Activated naive CD4-positive, alpha-beta T cell treated with anti-CD3 and anti-CD28 coated beads, Interleukin-2, amount 50 U/mL, for 72 hours (primary cell): ENCODE results near the gene SNURF. TPM values are rescaled to one million over a fixed set of nuclear protein-coding genes. Genes with fewer than 3 reads are reported as not detected.
"Not testable (repeated sequence)": the region's sequence is repeated elsewhere in the genome, so short reads cannot be mapped to it uniquely, and the experiment has no call there.

ENCODE experiments used
- ATAC-seq, 2 donors: fragments of 150-1000 bp; cut with Tn5 transposase; 2 replicates each; pipeline ENCODE4 v1.10.0; 2021; ENCODE audit warnings: mild to moderate bottlenecking in 2 of 2, moderate library complexity in 2 of 2
- DNase-seq, 2 donors: peaks; one replicate each; pipeline ENCODE4 v3.0.0; 2021 to 2022; ENCODE audit warnings: low spot score in 2 of 2
- H3K27ac Mint-ChIP-seq, 2 donors: one replicate each; pipeline ENCODE4 v1.8.0; 2022; ENCODE audit warnings: mild to moderate bottlenecking in 2 of 2, mixed read lengths in 2 of 2
- H3K36me3 Mint-ChIP-seq, 2 donors: one replicate each; pipeline ENCODE4 v1.8.0; 2022; ENCODE audit warnings: mixed read lengths in 2 of 2
- H3K9me3 Mint-ChIP-seq, 2 donors: one replicate each; pipeline ENCODE4 v1.8.0; 2022; ENCODE audit warnings: mixed read lengths in 2 of 2
- total RNA-seq, 2 donors: library from RNA; stranded (reverse); gene quantifications; one replicate each; pipeline ENCODE4 v1.2.3, GENCODE V29; 2022

The SNURF gene
- total RNA-seq, 2 donors from 2014 or later: 17.2 to 30.7 TPM

DNA sequence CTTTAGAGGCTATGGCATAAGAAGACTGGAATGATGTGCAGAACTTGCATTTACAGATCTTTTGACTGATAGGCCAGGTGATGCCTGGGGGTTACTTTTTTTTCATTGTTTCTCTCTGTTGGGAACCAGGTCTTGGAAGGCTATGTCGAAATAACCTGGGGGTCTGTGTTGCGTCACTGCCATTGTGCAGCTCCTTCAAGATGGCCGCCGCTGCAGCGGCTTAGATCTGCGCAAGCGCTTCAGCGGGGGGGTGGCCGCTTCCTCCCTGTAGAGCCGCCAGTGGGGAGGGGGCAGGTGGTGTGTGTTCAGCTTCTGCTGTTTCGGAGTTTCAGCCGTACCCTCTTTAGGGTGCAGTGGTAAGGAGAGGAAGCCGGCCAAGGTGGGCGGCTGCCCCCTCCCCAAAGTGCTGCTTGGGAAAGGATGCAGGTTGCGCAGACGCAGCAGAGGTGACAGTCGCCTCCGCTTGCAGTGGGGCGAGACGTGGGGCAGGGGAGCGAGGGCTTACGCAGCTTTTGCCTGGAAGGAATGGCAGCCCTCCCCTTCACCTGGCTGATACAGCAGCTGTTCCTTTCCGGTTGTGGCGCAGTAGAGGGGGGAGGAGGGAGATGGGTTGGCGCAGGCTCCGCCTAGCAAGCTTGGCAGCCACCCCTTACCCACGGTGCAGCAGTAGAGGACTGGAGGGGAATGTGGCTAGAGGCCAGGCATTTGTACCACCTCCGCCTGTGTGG, 1.5 kb downstream of the SNURF start:
- peak; percentile 74 to 86 for ATAC-seq
- Mint-ChIP-seq H3K27ac (peak overlapping the region; percentile 86 to 89), H3K9me3 (peaks cover 8 to 10% of the 10 kb centered on the region in 2 donors), H3K36me3 (peaks cover 22 to 36% of the 10 kb centered on the region in 2 donors)
- peak; percentile 55 to 77 for DNase-seq

DNA sequence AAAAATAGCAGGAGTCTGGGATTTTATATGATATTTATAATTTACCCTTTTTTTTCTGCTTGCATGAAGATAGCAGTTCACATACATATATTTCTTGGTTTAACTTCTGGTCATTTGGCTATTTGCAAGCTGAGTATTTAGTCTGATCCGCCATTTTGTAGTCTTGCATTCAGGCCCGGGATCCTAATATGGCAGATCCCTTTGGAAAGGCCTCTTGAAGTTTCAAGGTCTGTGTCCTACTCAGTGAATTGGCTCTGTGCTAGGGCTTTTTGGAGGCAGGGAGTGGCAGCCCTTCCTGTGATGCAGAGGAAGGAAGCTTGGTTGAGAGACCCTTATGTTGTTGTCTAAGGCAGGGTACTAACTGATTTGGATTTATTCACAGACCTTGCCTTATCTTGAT, 2.9 kb downstream of the SNURF start:
- H3K9me3 Mint-ChIP-seq: peaks cover 3 to 5% of the 10 kb centered on the region in 2 donors
- H3K36me3 Mint-ChIP-seq: peaks cover 22 to 38% of the 10 kb centered on the region in 2 donors
- DNase-seq: no peak
- H3K27ac Mint-ChIP-seq: no peak overlapping the region
- no peak for ATAC-seq

DNA sequence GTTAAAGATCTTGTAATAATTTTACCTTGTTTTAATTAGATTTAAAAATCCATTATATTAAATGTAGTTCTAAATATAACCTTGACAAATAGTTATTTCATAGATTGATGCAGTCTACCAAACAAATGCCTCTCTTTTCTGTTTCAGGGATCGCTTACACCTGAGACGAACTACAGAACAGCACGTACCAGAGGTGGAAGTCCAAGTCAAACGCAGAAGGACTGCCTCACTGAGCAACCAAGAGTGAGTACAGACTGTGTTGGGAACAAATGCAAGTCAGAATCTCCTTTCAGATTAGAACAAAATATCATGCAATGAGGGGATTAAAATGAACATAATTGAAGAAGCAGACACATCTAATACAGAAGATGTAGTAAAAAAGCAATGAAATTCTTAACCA, 7.2 kb downstream of the SNURF start:
- ATAC-seq (no peak), DNase-seq (no peak)
- Mint-ChIP-seq H3K27ac (no peak overlapping the region), H3K9me3 (peaks cover 11 to 18% of the 10 kb centered on the region in 2 donors), H3K36me3 (peaks cover 43 to 65% of the 10 kb centered on the region in 2 donors)

DNA sequence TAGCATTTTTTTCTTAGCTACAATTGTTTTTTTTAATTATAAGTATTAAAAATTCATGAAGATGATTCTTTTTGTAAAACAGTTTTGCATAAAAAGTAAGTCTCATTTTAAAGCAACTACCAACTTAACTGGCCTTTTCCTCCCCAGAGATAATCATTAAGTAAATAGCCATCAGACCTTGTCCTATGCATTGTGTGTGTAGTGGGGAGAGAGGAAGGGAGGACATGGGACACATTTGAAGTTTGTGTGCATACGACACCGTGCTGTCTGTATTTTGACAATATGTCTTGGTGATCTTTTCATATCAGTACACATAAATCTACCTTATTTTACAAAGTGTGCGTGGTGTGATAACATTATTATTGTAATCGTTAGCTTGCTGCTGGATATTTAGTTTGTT, 8.1 kb downstream of the SNURF start:
- ATAC-seq: no peak
- H3K27ac Mint-ChIP-seq: no peak overlapping the region
- H3K36me3 Mint-ChIP-seq: peaks cover 44 to 68% of the 10 kb centered on the region in 2 donors
- H3K9me3 Mint-ChIP-seq: peaks cover 11 to 20% of the 10 kb centered on the region in 2 donors
- no peak for DNase-seq

DNA sequence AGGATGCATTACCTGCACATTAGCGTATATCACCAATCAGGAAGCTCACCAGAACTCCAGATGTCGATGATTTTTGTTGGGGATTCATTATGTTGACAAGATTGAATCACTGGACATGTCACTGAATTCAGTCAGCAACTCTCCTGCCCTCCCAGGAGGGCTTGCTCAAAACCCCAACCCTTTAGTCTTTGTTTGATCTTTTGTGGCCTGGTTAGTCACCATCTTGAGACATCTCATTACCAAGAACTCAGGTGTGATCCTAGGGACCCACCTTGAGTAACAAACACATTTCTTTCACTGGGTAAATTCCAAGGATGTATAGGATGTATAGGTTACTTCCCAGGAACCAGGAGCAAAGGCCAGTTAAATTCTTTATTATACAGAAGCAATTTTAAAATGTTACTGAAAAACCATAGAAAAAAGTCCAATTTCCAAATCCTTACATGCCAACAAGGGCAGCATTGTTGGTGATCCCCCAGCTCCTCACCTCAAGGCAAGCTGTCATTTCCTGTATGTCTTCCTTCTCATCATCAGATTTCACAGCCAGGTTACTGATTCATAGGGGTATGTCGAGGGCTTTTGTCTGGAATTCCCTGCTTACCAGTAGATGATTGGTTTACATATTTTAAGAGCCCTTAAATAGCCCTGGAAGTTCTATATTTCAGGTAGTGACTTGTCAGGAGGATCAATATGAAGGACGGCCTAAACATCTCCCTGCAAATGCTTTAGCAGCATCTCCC, 11.7 kb downstream of the SNURF start:
- Mint-ChIP-seq H3K27ac (no peak overlapping the region), H3K9me3 (peaks cover 11 to 15% of the 10 kb centered on the region in 2 donors), H3K36me3 (peaks cover 37 to 72% of the 10 kb centered on the region in 2 donors)
- ATAC-seq: peak; percentile 89 to 95
- no peak for DNase-seq

DNA sequence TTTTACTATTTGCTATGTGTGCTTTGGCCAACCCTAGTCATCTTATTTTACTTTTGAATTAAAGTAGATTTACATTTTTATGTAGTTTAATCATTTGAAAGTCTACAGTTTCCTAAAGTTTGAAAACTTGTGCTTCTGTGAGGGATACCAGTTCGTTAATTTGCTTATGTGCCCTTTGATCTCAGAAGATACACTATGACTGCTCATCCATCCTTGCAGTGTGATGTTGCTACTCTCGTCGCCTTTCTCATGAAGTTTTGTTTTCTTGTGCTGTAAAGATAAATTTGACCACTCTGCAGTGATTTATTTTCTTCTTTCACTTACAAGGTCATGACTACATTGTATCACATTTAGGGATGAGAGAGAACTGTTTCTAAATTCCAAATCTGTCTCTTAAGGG, 16.3 kb downstream of the SNURF start:
- H3K36me3 Mint-ChIP-seq: peaks cover 45 to 78% of the 10 kb centered on the region in 2 donors
- no peak for ATAC-seq
- no peak for DNase-seq
- no peak overlapping the region for H3K27ac Mint-ChIP-seq
- peaks cover 24 to 33% of the 10 kb centered on the region in 2 donors for H3K9me3 Mint-ChIP-seq

DNA sequence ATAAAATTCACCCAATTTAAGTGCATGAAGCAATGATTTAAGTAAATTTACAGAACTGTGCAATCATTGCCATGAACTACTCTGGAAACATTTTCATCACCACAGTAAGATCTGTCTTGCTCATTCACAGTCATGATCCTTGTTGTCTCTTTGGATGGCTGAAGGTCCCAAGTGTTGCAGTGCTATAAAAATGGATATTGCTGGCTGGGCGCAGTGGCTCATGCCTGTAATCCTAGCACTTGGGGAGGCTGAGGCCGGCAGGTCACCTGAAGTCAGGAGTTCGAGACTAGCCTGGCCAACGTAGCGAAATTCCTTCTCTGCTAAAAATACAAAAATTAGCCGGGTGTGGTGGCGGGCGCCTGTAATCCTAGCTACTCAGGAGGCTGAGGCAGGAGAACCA, 17.0 kb downstream of the SNURF start:
- ATAC-seq (no peak), DNase-seq (no peak)
- H3K36me3 Mint-ChIP-seq: peaks cover 45 to 78% of the 10 kb centered on the region in 2 donors
- H3K9me3 Mint-ChIP-seq: peaks cover 31 to 37% of the 10 kb centered on the region in 2 donors
- no peak overlapping the region for H3K27ac Mint-ChIP-seq

DNA sequence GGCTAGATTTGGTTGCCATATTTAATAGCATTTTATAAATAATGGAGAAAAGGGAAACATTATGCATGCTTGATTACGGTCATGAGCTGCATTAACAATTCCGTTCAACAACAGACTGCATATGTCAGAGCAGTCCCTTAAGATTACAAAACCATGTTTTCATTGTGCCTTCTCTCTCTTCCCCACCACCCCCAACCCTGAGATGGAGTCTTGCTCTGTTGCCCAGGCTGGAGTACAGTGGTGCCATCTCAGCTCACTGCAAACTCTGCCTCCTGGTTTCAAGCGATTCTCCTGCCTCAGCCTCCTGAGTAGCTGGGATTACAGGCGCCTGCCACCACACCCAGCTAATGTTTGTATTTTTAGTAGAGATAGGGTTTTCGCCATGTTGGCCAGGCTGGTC, 17.9 kb downstream of the SNURF start:
- not testable (repeated sequence) for H3K27ac Mint-ChIP-seq, DNase-seq, ATAC-seq
- peaks cover 36 to 37% of the 10 kb centered on the region in 2 donors for H3K9me3 Mint-ChIP-seq
- H3K36me3 Mint-ChIP-seq: peaks cover 49 to 79% of the 10 kb centered on the region in 2 donors

DNA sequence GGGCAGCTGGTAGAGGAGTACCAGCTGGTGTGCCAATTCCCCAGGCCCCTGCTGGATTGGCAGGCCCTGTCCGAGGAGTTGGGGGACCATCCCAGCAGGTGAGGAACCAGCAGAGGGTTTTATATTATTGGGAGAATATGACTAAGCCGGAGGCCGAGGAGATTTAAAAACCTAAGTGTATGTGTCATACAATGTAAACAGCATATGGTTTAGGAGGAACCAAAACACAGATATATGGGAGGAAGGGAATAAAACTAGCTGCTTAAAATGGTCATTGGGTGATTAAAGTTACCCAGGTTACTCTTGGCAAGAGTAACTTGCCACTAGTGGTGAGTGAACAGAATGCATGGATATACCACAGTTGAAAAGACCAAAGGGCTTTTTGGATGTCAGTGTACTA, 22.1 kb downstream of the SNURF start:
- Mint-ChIP-seq H3K36me3 (peaks cover 82 to 85% of the 10 kb centered on the region in 2 donors), H3K27ac (no peak overlapping the region), H3K9me3 (peaks cover 49 to 54% of the 10 kb centered on the region in 2 donors)
- ATAC-seq: no peak
- no peak for DNase-seq

DNA sequence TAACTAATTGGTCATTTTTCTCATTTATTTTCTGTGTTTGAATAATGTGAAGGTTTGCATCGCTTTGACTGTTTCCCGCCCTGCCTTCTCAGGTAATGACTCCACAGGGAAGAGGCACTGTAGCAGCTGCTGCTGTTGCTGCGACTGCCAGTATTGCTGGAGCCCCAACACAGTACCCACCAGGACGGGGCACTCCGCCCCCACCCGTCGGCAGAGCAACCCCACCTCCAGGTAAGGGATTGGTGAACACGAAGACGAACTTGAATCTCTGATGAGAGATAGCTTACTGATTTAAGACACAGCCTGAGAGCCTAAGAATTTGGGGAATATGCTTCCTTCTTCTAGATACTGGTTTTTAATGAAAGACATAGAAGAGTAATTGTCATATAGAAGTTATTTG, 22.9 kb downstream of the SNURF start:
- Mint-ChIP-seq H3K27ac (peak overlapping the region in 1 of 2 donors; percentile 5), H3K36me3 (peaks cover 88 to 89% of the 10 kb centered on the region in 2 donors), H3K9me3 (peaks cover 53 to 54% of the 10 kb centered on the region in 2 donors)
- no peak for DNase-seq
- no peak for ATAC-seq

DNA sequence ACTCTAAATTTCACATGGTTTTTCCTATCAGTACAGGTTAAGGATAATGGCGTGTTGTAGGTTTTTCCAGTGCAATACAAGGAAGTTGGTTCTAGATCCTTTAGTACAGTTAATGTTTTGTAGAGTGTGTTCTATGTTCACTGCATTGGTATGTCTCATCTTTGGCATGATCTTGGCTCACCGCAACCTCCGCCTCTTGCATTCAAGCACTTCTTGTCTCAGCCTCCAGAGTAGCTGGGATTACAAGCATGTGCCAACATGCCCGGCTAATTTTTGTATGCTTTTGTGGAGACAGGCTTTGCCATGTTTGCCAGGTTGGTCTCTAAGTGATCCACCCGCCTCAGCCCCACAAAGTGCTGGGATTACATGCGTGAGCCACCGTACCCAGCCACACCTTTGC, 30.4 kb downstream of the SNURF start:
- DNase-seq: no peak
- no peak for ATAC-seq
- H3K27ac Mint-ChIP-seq: no peak overlapping the region
- H3K9me3 Mint-ChIP-seq: peaks cover 30 to 41% of the 10 kb centered on the region in 2 donors
- H3K36me3 Mint-ChIP-seq: peaks cover 87 to 89% of the 10 kb centered on the region in 2 donors

DNA sequence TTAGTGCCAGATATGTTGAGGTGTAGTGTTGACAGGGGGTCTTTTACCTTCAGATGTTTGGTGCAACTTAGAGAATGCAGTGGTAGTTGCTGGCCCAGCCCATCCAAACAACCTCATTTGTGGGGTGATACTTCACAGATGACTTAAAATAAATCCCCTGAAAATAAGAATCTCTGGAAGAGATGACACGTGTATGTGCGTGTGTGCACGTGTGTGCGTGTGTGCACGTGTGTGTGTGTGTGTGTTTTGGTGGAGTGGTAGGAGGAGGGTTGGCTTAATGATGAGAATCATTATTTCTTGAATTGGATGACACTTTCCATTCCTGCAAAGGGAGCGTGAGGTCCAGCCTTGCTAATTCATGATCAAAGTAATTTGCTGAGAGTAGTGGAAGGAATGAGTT, 31.9 kb downstream of the SNURF start:
- ATAC-seq (no peak), DNase-seq (no peak)
- H3K36me3 Mint-ChIP-seq: peaks cover 82 to 86% of the 10 kb centered on the region in 2 donors
- no peak overlapping the region for H3K27ac Mint-ChIP-seq
- H3K9me3 Mint-ChIP-seq: peaks cover 28 to 39% of the 10 kb centered on the region in 2 donors

Other genes starting within 250 kb of the SNURF start
- gene SNRPN, start within 50 bp of the SNURF start, total RNA-seq: 10 to 100 TPM; 48.1 to 58.7 TPM